Measurements from ENCODE around the gene TTC33.
"Not testable (repeated sequence)": the region's sequence is repeated elsewhere in the genome, so short reads cannot be mapped to it uniquely, and the experiment has no call there.

Gene TTC33

DNA sequence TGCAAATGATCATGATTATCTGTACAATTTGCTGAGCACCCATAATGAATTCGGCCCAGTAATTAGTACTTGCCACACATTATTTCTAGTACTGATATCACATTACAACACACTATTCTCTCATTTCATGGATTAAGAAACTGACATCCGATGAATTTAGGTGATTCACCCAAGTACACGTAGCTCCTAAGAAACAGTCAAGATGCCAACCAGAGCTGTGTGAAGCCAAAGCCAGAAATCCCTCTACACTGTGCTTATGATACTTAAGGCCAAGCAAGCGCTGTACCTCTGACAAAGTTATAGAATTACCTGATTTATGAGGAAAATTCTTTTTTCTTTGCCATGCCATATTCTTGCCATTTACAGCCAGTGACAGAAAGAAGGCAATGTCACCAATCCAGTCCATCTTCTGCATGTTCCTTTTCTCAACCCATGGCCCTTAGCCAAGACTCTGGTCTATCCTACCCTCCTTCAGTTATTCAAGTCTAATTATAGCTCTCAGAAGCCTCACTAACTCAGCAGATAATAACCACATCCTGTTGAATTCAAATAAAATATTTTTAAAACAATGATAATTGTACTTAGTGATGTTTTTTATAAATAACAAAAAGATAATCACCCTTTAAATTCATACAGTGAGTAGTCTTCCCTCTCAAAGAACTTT, 150.3 kb downstream of the TTC33 start:
- no peak for DNase-seq

GRCh38 chr5:40603378-40603777, 152.4 kb downstream of the TTC33 start:
- DNase-seq = no peak

DNA sequence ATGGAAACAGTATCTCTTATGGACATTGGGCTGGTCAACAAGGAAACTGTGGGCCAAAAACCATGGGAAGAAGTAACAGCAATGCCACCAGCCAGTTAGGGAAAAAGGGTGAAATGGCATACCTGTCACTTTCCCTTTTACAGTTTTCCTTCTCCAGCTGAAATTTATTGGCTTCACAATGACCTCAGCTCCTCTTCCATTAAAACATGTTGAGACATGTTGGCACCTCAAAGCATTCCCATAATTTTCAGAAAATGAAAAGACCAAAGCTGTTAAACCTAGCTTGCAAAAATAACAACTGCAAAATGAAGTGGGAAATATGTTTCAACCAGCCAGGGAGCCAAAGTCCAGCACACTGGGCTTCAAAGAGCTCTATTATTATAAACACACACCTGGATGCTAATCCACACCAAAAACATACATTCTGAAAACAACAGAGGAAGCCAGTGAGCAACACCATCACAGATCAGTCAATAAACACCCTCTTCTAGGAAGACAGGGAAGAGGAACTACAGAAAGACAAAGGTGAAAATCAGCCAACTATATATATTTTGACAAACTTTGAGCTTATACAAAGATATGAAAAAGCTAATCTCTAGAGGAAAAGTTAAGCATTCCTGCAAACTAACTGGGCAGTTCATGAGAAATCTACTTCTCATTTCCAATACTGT, 154.4 kb downstream of the TTC33 start:
- no peak for DNase-seq

GRCh38 chr5:40600383-40600782, 155.4 kb downstream of the TTC33 start:
- DNase-seq = no peak

DNA sequence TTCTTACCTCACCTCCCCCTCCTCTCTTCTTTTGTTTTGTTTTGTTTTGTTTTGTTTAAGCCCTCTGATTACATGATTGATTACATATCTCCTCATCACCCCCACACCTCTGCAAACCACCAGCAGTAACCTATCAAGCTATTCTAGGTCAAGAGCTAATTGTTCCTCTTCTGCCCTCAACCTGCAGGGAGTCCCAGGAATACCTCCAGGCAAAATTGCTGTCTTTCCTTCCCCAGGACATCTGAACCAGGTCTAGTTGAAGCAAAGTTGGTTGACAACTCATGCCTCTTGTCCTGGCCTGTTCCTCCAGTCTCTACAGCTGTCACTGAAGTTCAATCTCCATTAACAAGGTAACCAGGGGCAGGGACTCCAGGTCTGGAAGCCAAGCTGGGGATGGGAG, 156.1 kb downstream of the TTC33 start:
- no peak for DNase-seq

DNA sequence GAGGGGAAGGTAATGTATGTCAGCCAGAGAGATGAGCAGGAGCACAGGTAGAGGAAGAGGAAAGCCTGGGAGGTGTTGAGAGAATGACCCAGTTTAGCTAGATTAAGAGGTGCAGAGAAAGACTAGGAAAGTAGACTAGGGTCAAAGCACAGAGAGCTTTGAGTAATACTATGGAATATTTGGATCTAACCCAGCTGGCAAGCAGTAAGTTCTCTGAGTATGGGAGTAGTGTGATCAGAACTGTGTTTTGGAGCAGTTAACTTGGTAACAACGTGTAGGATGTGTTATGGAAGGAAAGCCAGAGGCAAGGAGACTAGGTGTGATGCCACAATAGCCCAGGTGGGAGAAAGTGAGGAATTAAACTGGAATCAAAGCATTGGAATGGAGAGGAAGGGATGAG, 160.9 kb downstream of the TTC33 start:
- DNase-seq = no peak

DNA sequence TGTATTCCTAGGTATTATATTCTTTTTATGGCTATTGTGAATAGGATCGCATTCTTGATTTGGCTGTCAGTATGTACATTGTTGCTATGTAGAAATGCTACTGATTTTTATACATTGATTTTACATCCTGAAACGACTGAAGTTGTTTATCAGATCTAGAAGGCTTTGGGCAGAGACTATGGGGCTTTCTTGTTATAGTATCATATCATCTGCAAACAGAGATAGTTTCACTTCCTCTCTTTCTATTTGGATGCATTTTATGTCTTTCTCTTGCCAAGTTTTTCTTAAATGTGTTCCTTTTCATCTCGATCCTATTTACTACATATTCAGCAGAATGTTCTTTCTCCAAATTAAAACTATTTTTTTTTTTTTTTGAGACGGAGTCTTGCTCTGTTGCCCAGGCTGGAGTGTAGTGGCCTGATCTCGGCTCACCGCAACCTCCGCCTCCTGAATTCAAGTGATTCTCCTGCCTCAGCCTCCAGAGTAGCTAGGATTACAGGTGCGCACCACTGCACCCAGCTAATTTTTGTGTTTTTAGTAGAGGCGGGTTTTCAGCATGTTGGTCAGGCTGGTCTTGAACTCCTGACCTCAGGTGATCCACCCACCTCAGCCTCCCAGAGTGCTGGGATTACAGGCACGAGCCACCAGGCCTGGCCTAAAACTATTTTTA, 163.9 kb downstream of the TTC33 start:
- not testable (repeated sequence) for DNase-seq

GRCh38 chr5:40587376-40587775, 168.4 kb downstream of the TTC33 start:
- no peak for DNase-seq

GRCh38 chr5:40585537-40586267, 170.1 kb downstream of the TTC33 start:
- DNase-seq = no peak

- DNase-seq = no peak
Observed at GRCh38 chr5:40584054-40584453, 171.7 kb downstream of the TTC33 start.

DNA sequence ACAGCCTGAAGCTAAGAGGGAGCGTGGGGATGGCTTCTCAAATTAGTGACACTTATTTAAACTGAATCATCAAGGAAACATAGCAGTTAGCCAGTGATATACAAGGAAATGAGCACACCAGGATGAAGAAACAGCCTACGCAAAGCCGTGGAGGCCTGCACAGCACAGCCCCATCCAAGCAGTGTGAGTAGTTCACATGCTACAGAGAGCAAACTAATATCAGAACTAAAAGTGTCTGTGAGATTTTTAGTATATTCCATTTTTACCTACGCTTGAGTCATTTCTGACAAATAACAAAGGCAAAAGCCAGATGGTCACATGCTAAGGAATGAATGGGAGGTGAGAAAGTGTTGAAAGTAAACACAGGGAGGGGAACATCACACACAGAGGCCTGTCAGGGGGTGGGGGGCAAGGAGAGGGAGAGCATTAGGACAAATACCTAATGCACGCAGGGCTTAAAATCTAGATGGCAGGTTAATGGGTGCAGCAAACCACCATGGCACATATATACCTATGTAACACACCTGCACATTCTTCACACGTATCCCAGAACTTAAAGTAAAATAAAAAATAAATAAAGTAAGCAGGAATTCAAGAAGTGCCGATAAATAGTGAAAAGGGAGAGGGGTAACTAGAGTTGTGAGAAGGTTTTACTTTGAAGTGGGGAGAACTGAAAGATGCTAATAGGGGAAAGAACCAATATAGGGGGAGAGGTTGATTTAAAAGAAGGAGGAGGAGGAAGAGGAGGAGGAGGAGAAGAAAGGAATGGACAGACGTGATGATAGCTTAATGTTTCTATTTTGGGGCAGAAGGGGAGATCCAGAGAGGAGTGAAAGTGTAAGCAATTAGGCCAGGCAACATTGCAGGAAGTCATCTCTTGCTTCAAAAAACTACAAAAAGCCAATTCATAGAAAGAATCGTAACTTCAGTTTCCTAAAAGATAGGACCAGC, 177.0 kb downstream of the TTC33 start:
- DNase-seq = no peak

DNA sequence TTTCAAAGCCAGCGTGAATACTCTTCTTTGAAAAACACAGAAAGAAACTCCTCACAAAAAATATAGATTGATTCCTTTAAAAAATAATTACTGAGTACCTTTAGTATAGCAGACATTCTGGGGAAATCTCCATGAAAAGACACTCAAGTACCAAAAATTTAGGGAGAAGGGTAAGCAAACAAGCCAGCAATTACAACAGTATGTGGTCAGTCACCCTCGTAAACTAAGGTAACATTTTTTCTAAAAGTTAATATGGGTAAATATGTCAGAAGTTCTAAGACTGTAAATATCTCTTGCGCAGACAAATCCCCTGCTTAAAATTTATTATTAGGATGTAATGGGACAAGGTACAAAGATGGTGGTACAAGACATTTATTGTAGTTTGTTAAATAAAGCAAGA, 178.0 kb downstream of the TTC33 start:
- no peak for DNase-seq

DNA sequence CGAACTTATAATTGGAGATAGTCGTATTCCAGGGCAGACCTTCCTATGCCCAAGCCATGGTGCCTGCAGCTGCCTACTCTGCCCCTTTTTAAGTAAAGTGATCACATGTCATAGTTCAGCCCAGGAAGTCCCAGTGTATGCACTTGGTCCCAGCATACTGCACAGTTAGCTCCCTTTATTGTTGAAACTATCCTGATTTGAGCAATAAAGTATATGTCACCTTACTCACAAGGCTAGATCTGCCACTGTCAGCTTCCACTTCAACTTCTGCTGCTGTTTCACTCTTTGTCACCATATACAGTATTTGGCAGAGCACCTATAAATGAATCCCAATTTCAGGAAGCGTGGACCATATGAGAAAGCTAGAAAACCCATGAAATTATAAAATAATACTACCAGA, 179.8 kb downstream of the TTC33 start:
- no peak for DNase-seq

DNA sequence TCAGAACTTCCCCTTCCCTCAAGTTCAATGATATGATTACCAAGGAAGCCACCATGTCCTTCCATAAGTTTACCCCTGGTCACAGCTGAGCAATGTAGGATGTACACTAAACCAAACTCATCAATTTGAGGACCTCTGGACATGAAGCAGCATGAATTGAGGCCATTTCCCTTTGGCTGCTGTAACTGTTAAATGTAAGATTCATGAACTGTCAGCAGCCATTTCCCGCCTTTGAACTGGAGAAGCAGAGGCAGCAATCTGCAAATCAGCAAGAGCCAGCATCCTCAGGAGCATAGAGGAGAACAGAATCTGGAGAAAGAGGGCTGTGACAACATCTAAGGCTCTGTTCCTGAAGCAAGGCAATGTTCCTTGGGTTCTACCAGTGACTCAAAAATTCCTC, 180.3 kb downstream of the TTC33 start:
- DNase-seq = no peak

DNA sequence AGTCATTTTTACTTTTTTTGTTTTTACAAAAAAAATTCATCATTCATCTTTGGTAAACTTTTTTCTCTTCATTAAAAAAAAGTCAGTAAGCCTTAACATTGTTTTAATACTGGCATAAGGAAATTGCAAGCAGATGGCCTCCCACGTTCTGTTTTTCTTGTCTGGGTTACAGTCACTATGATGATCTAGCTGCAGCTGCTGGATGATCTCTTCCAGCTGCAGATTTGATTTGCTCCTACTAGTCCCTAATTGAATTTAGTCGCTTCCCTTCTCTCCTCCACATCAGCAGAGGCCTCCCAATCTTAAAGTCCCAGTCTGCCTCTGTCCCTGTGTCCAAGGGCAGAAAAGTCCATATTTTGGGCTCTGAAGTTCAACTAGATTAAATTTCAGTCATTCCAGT, 182.8 kb downstream of the TTC33 start:
- no peak for DNase-seq

DNA sequence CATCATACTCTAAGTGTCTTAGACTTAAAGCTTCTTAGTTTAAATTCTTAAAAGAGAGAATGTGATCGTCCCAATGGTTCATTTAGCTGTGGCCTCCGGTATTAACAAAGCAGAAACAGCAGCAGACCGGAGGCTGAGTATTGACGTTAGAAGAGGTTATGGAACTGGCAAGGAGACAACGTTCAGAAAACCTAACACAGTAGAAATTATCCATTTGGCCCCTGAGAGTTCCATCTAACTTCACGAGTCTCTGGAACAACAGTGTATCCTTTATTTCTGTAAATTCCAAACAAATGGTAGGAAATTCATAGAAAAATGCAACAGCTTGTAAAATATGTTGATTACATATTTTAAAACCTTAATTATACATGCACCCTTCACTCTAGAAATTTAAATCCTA, 183.4 kb downstream of the TTC33 start:
- DNase-seq = no peak

- no peak for DNase-seq
Observed at GRCh38 chr5:40571729-40572128, 184.0 kb downstream of the TTC33 start.

DNA sequence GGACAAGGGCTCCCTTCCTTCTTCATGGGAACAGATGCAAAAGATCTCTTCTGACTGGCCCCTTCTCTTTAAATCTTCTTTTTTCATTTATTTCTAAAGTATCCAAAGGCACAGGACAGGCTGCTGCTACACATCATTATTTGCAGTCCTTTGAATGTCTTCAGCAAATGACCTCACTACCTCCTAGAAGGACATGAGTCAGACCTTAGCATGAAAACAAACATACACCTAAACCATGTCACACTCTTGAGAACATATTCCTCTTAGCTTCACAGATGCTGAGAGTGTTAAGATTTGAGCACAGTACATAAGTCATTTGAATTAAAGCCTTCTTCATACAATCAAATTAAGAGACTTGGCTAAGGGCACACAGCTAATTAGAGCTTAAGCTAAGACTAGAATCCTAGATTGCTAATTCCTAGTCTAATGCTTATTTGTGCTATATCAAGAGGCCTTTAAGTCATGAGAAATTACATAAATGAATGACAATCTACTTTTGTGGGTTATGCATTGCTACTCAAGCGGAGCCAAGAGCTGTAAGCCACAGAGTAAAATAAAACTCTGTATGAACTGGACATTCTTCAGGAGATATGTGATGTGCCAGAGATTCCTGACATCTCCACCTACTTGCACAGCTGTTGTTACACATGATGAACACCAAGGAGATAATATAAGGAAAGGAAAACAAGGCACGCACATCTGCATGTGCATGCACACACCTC, 185.2 kb downstream of the TTC33 start:
- DNase-seq = no peak

GRCh38 chr5:40569546-40570270, 186.1 kb downstream of the TTC33 start:
- DNase-seq = no peak

GRCh38 chr5:40568548-40568947, 187.2 kb downstream of the TTC33 start:
- DNase-seq = no peak

DNA sequence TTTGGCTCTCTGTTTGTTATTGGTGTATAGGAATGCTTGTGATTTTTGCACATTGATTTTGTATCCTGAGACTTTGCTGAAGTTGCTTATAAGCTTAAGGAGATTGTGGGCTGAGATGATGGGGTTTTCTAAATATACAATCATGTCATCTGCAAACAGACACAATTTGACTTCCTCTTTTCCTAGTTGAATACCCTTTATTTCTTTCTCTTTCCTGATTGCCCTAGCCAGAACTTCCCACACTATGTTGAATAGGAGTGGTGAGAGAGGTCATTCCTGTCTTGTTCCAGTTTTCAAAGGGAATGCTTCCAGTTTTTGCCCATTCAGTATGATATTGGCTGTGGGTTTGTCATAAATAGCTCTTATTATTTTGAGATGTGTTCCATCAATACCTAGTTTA, 192.6 kb downstream of the TTC33 start:
- not testable (repeated sequence) for DNase-seq

All from NCI-H446 treated with DMSO at 0.1 percent for 48 hours (cell line).